NT2/D1 (cell line): ENCODE data around the gene LPP.

Experiments
- SUZ12 ChIP-seq: IDR thresholded peaks from 2 replicates; pipeline ENCODE4 v1.6.1; 2011; ENCODE audit not compliant: insufficient read length, insufficient read depth; ENCODE audit errors: extremely low read depth
- YY1 ChIP-seq: IDR thresholded peaks from 2 replicates; pipeline ENCODE4 v1.6.1; 2011; ENCODE audit not compliant: insufficient read length, insufficient read depth
- ZNF274 ChIP-seq: IDR thresholded peaks from 2 replicates; pipeline ENCODE4 v1.6.1; 2011; ENCODE audit warnings: mild to moderate bottlenecking, low read depth, low read length

- TF ChIP-seq YY1 (no peak), ZNF274 (no peak), SUZ12 (no peak)
Observed at GRCh38 chr3:188604651-188605050, 450.7 kb downstream of the LPP start.
